UCSD-AML1 (cell line): Measurements from ENCODE around the gene NCEH1.
"Not testable (repeated sequence)": the region's sequence is repeated elsewhere in the genome, so short reads cannot be mapped to it uniquely, and the experiment has no call there.

Source experiments
- DNase-seq: peaks from one replicate; lab custom pipeline; 2025; ENCODE audit not compliant: unreplicated experiment; lab: John Stamatoyannopoulos, UW

NCEH1 gene

GRCh38 chr3:172679599-172679998, 31.3 kb downstream of the NCEH1 start:
- DNase-seq: no peak

GRCh38 chr3:172678068-172678467, 32.8 kb downstream of the NCEH1 start:
- DNase-seq: no peak

- no peak for DNase-seq
Observed at GRCh38 chr3:172676196-172676922, 34.5 kb downstream of the NCEH1 start.

GRCh38 chr3:172675441-172676193, 35.2 kb downstream of the NCEH1 start:
- DNase-seq: no peak

GRCh38 chr3:172673210-172673679, 37.6 kb downstream of the NCEH1 start:
- DNase-seq: peak; percentile 55

GRCh38 chr3:172669021-172669420, 41.8 kb downstream of the NCEH1 start:
- DNase-seq: no peak

- peak; percentile 44 for DNase-seq
Observed at GRCh38 chr3:172666873-172667694, 43.8 kb downstream of the NCEH1 start.

- DNase-seq: no peak
Observed at GRCh38 chr3:172666181-172666872, 44.5 kb downstream of the NCEH1 start.

- DNase-seq: not testable (repeated sequence)
Observed at GRCh38 chr3:172665510-172665909, 45.4 kb downstream of the NCEH1 start.

GRCh38 chr3:172660421-172660820, 50.4 kb downstream of the NCEH1 start:
- not testable (repeated sequence) for DNase-seq

- DNase-seq: no peak
Observed at GRCh38 chr3:172659246-172660002, 51.4 kb downstream of the NCEH1 start.

- DNase-seq: no peak
Observed at GRCh38 chr3:172658344-172659245, 52.3 kb downstream of the NCEH1 start.

GRCh38 chr3:172656602-172657001, 54.3 kb downstream of the NCEH1 start:
- DNase-seq: no peak

GRCh38 chr3:172655388-172655787, 55.5 kb downstream of the NCEH1 start:
- DNase-seq: no peak

GRCh38 chr3:172654470-172654869, 56.4 kb downstream of the NCEH1 start:
- DNase-seq: no peak

GRCh38 chr3:172653004-172653572, 57.8 kb downstream of the NCEH1 start:
- DNase-seq: no peak

GRCh38 chr3:172651936-172652625, 58.8 kb downstream of the NCEH1 start:
- DNase-seq: no peak

GRCh38 chr3:172649987-172650386, 60.9 kb downstream of the NCEH1 start:
- DNase-seq: no peak
